22Rv1 (cell line): Measurements from ENCODE around the gene CTBP2.

Experiments
- ZFX ChIP-seq: fragments of 450-650 bp; IDR thresholded peaks from 2 replicates; pipeline ENCODE4 v1.6.1; 2017; ENCODE audit warnings: antibody characterized with exemption, borderline replicate concordance
- TF ChIP-seq, protein P1 (sequence below): fragments of 450-650 bp; IDR thresholded peaks from 2 replicates; pipeline ENCODE4 v1.5.1; 2017; ENCODE audit warnings: mild to moderate bottlenecking

- TF ChIP-seq, protein P1, sequence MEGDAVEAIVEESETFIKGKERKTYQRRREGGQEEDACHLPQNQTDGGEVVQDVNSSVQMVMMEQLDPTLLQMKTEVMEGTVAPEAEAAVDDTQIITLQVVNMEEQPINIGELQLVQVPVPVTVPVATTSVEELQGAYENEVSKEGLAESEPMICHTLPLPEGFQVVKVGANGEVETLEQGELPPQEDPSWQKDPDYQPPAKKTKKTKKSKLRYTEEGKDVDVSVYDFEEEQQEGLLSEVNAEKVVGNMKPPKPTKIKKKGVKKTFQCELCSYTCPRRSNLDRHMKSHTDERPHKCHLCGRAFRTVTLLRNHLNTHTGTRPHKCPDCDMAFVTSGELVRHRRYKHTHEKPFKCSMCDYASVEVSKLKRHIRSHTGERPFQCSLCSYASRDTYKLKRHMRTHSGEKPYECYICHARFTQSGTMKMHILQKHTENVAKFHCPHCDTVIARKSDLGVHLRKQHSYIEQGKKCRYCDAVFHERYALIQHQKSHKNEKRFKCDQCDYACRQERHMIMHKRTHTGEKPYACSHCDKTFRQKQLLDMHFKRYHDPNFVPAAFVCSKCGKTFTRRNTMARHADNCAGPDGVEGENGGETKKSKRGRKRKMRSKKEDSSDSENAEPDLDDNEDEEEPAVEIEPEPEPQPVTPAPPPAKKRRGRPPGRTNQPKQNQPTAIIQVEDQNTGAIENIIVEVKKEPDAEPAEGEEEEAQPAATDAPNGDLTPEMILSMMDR = no peak
- no peak for TF ChIP-seq ZFX
Measured at GRCh38 chr10:125125951-125126735, 34.2 kb downstream of the CTBP2 start.
